Sigmoid colon (tissue), 4 donors: ENCODE measurements around the gene PLEKHA1.

ENCODE experiments used
- EP300 ChIP-seq, 4 donors: sonication (generic); formaldehyde crosslinking; IDR thresholded peaks; one replicate each; pipeline ENCODE4 v1.6.1; 2017; ENCODE audit warnings: antibody characterized with exemption in 4 of 4
- POLR2A ChIP-seq, 2 donors: fragments of 450-650 bp; IDR thresholded peaks; one replicate each; pipeline ENCODE4 v1.6.1; 2016; ENCODE audit warnings: antibody characterized with exemption in 2 of 2, mild to moderate bottlenecking in 2 of 2, moderate library complexity in 2 of 2
- POLR2AphosphoS5 ChIP-seq, 4 donors: sonication (generic); formaldehyde crosslinking; IDR thresholded peaks; one replicate each; pipeline ENCODE4 v1.6.1; 2017; ENCODE audit warnings: antibody characterized with exemption in 4 of 4
- TF ChIP-seq, protein P1 (sequence below), 4 experiments: fragments of 450-650 bp in 3 of 4; fragments of 200-600 bp in 1 of 4; IDR thresholded peaks; one replicate each; pipeline ENCODE4 v1.5.1; 2016 to 2019; ENCODE audit warnings: antibody characterized with exemption in 4 of 4, mild to moderate bottlenecking in 3 of 4, moderate library complexity in 2 of 4

GRCh38 chr10:122350893-122351292, 23.6 kb upstream of the PLEKHA1 start:
- TF ChIP-seq, protein P1, sequence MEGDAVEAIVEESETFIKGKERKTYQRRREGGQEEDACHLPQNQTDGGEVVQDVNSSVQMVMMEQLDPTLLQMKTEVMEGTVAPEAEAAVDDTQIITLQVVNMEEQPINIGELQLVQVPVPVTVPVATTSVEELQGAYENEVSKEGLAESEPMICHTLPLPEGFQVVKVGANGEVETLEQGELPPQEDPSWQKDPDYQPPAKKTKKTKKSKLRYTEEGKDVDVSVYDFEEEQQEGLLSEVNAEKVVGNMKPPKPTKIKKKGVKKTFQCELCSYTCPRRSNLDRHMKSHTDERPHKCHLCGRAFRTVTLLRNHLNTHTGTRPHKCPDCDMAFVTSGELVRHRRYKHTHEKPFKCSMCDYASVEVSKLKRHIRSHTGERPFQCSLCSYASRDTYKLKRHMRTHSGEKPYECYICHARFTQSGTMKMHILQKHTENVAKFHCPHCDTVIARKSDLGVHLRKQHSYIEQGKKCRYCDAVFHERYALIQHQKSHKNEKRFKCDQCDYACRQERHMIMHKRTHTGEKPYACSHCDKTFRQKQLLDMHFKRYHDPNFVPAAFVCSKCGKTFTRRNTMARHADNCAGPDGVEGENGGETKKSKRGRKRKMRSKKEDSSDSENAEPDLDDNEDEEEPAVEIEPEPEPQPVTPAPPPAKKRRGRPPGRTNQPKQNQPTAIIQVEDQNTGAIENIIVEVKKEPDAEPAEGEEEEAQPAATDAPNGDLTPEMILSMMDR (IDR thresholded peaks at IDR 0.05) = no peak
- TF ChIP-seq POLR2A (IDR thresholded peaks at IDR 0.05) (no peak), EP300 (IDR thresholded peaks at IDR 0.05) (no peak), POLR2AphosphoS5 (IDR thresholded peaks at IDR 0.05) (no peak)
